ENCODE measurements around the gene SIN3A.

The SIN3A gene

DNA sequence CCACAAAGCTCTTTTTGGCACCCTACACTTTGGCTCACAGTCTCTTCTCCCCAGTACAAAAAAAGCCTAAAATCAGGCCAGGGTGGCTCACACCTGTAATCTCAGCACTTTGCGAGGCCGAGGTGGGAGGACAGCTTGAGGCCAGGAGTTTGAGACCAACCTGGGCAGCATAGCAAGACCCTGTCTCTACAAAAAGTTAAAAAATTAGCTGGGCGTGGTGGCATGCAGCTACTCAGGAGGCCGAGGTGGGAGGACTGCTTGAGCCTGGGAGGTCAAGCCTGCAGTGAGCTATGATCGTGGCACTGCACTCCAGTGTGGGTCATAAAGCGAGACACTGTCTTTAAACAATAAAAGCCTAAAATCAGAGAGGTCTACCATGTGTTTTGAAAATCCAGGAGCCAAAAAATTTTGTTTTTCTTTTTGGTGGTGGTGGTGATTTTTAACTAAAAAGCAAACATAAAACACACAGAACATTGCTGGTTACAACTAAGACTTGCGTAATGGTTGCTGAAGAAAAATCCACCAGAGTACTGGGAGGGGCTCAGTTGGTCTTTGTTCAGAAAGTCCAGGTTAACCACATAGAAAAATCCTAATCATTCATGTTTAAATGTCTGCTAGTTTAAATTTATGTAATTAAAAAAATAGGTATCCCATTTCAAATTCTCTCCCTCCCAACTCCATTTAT lies 81.5 kb downstream of the SIN3A start:
- no peak for DNase-seq

DNA sequence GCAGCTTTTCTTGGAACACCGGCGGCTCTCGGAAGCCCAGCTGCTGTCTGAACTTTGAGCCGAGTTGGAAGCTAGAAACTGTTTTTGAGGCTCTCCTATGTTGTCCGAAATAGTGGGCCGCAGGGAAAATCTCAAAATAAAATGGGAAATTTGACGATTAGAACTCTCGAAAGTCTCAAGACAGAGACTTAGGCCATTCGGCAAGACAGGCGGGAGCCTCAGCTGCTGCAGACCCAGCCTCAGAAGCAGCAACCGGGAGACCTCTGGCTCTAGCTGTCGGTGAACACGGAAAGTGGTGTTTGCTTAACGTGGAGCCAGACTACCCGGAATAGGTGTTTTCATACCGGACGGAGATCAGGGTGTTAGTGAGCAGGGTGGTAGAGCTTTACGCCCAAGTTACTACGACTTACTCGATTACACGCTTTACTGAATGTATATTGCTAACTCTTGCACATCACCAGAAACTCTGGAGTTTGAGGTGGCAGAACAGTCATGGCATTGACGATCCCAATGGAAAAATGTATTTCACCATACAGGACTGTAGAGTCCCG lies 82.7 kb downstream of the SIN3A start:
- peak in 1 of 2 experiments; percentile 37 for DNase-seq

DNA sequence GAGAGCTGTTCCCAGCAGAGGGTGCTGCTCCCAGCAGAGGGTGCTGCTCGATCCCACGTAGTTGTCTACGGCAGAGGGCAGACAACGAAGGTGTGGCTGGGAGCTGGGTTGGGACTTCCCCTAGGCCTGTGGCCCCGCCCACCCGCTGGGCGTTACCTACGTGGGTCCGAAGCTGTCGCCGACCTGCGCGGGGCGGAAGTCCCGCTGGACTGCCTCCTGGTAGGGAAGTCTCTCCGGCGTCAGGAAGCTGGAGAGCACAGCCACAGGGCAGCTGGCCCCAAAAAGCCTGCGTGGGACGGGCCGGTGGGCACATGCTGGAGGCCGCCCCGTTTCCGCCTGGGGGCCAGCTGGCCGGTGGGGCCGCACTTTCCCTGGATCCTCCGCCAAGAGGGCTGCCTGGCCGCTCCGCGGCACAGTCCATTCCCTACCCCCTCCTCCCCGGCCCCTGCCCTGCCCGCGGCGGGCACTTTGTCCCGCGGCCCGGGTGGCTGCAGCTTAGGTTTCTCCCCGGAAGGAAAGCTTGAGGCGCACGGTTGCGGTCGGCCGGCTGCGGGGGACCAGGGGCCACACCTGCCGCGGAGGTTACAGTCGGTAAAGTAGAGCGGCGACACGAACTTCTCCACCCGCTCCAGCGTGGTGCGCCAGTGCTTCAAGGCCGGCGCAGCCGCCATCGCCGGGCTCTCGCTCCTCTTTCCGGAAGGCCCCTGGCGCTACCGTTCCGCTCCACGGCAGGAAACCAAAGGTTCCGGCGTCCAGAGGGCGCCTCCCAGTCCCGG lies 83.4 kb downstream of the SIN3A start, which contains the start of gene MAN2C1:
TSS of gene MAN2C1 (minus strand) at position 695 of the 776 bp plus-strand sequence. CDS start at position 671, 24 bp downstream.
- DNase-seq, result peak; percentile 93 to 99

DNA sequence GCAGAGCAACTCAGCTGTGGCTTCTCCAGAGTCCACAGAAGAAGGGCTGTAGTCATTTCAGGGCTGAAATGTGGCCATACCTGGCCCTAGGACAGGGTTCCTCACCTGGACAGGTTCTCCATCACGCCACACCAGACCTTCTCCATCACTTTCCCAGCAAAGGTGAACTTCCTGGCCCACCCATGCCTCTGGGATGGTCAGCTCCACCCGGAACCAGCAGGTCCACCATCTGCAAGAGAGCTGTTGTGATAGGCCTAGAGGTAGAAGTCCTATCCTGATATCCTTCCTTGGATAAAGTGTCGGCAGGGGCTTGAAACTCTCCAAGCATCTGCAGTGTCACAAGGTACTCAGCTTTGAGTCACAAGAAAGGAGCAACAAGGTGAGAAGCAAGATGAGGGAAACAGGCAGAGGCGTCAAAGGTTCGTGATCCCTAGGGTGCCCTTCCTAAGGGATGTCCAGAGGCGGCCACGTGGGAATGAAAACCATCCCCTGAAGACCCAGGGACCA lies 84.0 kb downstream of the SIN3A start:
- DNase-seq, result no peak

DNA sequence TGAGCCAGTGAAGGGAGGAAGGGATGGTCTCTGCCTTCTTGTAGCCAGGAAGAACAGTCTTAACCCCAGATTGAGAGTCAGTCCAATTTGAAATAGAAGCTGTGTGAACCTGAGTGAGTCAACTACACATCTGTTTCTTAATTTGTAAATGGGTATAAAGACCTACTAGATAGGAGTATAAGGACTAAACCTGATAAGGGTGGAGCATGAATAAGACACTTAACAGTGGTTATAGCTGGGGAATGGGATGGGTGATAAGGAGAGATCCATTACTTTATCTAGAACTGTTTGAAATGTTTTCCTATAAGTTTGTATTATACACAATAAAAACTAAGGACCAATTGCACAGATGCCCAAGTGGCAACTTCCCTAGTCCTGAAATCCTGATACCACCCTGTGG lies 84.5 kb downstream of the SIN3A start:
- no peak for DNase-seq

GRCh38 chr15:75366163-75366562 lies 85.3 kb downstream of the SIN3A start:
- DNase-seq, result no peak

DNA sequence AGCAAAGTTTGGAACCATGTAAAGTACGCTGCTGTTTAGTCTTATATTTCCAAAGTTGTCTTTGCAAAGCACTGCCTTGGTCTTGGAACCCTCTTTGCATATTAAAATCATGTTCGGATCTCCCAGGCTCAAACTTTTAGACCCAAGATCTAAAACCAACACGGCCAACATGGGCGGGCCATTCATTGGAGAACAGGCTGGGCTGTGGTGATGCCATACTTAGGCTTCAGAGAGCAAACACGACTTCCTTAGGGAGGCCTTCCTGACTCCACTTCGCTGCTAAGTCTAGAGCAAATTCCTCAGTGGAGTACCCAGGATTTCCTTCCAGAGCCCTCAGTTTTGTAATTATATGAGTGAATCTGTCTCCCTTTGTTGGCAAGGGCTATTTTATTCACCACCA lies 86.6 kb downstream of the SIN3A start:
- DNase-seq, result no peak

DNA sequence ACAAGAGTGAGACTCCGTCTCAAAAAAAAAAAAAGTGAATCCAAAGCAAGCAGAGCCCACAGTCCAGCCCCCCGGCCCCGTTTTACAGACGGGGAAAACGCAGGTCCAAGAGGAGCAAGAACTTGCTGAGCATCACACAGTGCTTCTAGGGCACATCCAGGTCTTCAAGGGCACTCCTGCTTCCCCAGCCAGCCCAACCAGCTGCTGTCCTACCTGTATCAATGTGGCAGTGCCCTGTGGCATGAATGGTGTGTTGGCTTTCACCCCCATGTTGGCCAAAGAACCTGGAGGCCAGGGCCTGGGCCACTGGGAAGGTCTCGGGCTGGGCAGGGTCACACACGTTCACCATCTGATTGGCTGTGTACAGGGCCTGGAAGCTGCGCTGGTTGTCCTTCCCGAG lies 87.7 kb downstream of the SIN3A start:
- no peak for DNase-seq

DNA sequence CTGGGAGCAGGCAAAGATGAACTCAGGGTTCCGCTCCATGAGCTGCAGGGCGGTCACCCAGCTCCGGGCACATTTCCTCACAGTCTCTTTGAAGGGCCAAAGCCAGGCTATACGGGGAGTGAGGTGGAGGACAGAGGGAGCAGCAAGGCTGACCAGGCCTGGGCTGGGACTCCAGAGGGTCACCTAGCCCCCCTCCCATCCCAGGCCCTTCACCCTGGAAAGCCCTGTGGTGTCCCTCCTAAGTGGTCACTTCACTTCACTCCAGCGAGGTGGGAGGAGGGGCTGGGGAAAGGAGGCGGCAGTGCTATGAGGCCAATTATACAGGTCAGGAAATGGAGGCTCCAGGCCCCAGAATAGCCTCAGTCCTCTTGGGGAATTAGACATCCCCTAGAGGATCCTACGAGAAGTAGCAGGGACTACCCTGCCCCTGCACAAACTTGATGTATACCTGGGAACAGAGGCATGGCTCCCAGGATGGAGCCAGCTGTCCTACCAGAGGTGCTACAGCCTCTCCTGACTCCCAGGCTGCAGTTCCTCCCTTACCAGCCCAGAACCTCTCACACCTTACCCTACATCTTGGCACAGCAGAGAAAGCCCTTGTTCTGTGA lies 88.7 kb downstream of the SIN3A start:
- DNase-seq, result no peak

- DNase-seq, result no peak
These were observed 89.4 kb downstream of the SIN3A start for GRCh38 chr15:75361989-75362641.

- DNase-seq, result no peak
These were observed 90.0 kb downstream of the SIN3A start for GRCh38 chr15:75361361-75361988.

DNA sequence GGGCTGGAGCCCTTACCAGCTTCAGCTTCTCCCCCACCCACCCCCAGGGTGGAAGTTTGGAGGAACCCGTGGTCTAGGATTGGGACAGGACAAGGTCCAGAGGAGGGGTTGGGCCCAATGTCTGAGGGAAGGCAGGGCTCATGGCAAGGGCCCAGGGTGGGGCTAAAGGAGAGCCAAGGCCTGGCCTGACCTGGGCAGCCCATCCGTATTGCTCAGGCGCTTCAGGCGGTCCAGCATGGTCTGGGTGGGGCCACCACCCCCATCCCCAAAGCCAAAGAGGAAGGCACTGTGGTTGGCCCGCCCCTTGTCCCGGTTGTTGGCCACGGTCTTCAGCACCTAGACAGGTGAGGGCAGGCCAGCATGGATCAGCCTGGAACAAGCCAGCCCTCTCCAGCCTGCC lies 90.6 kb downstream of the SIN3A start:
- DNase-seq, result no peak

DNA sequence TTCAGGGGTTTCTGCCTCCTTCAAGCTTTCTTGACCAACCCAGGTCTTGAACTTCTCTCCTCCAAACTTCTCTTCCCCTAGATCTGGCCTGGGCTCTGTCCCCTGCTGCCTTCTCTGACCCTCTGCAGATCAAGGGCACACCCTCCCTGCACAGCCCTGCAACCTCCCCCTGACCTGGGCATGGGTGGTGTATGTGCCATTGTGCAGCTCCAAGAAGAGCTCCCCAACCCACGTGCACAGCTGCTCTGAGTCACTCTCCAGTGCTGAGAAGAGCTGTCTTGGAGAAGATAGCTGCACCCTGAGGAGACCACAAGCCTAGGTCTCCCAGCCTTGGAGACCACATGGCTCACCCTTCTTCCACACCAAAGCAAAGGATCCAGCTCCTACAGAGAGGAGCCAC lies 91.1 kb downstream of the SIN3A start:
- no peak for DNase-seq

DNA sequence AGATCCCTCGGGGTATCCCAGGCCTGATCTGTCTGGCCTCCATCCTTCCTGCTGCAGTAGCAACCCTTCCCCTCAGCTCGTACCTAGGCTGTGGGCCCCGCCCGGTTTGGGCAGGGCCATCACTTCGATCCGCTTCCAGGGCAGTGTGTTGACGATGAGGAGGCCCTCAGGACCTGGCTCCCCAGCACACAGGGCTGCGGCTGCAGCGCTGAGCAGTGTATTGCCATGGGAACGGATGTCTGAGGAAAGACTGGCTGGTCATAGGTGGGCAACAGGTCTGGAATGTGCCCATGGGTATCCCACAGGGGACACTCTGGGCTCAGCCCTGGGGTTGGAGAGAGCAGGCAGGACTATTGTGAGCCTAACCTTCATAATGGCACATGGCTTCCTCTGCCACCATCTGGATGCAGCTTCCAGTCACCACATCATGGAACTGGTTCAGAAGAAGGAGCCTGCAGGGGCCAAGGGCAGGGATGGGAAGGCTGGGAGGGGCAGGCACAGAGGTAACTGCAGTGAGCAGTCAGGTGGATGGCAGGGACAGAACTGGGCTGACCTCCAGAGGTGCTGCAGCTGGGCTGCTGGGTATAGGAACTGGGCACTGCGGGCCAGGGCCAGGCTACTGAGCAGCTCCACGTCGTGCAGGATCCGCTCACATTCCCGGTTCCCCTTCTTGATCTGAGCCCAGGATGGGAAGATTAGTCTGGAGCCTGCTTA lies 91.8 kb downstream of the SIN3A start:
- no peak for DNase-seq

- no peak for DNase-seq
These were observed 92.5 kb downstream of the SIN3A start for GRCh38 chr15:75358771-75359536.

DNA sequence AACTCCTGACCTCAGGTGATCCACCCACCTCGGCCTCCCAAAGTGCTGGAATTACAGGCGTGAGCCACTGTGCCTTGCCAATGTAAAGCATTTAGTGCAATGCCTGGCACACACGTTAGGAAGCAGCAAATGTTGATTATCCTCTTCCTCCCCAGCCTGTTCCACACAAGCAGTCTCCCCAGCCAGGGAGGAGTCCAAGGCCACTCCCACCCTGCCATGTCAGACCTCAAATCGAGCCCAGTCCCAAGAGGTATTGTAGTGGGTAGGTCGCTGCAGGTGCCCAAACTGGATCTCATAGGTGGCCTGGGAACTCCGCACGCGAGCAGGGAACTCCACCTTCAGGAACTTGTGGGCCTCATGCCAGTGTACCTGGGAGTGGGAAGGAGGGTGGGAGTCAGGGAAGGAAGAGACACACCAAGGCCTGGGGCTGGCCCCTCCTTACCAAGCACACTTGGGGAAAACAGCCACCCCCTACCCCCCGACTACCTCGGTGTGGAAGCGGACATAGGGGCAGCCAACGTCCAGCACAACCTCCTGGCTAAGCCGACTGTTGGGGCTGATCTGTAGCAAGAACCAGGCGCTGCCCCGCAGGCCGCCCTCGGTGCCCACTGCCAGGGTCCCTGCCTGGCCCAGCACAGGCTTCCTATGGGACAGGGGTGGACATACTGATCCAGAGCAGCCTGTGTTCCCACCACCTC lies 93.4 kb downstream of the SIN3A start:
- no peak for DNase-seq

DNA sequence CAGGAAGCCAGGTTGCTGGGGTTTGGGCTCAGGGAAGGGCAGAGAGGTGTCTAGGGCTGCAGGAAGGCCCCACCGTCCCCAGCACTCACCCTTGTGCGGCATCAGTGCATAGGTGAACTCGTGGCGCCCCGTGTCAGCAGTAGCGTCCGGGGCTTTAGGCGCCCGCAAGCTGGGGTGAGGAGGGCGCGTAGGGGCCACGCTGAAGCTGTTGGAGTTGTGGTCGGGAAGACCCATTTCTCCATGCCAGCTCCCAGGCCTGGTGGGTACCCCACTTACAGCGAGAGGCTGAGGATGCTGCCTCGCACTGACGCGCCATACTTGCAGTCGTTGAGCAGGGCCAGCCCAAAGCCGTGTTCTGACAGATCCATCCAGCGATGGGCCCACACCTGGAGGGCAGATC lies 95.0 kb downstream of the SIN3A start:
- no peak for DNase-seq

DNA sequence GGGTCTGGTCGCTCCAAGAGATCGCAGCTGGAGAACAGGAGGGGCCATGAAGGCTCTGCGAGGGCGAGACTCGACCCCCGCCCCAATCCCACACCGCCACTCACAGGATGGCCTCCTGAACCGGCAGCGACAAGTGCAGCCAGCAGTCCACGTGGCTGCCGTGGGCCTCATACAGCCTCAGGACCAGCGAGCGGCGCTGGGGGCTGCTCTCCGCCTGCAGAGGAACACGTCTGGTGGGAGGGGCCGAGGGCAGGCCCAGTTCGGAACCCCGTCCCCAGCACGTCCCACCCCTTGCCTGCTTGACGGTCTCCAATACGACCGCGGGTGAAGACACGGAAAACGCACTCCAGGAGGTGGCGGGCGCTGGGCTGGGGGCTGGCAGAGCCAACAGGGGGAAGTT lies 95.5 kb downstream of the SIN3A start:
- DNase-seq, result no peak

DNA sequence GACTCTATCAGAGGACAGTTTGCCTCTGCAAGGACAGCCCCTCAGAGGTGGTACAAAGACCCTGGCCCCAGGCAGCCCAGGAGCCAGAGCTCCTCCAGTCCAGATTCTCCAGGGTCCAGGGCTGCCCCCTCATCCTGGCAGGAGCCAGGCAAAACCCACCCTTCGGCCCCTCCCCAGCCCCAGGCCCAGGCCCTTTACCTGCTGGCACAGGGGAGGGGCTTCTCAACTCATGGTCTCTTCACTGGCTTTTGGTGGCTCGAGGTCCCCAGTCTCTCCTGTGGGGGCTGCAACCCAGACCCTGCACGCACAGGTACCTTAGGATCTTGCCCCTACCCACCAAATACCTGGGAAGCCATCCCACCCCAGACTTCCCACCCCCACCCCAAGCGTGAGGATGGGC lies 96.1 kb downstream of the SIN3A start:
- no peak for DNase-seq

GRCh38 chr15:75354454-75354853 lies 97.0 kb downstream of the SIN3A start:
- no peak for DNase-seq
